H9 (cell line): Measurements from ENCODE around the gene KLK6. TPM values are rescaled to one million over a fixed set of nuclear protein-coding genes. Genes with fewer than 3 reads are reported as not detected.

Source experiments
- DNase-seq: peaks from one replicate; pipeline ENCODE4 v3.0.0-alpha.2; 2017
- H2AFZ ChIP-seq: one replicate; pipeline ENCODE4 v1.6.1; 2013; ENCODE audit warnings: mild to moderate bottlenecking, low read length, control low read depth, moderate library complexity
- H2AK5ac ChIP-seq: 2 replicates; pipeline ENCODE4 v1.6.1; 2013; ENCODE audit warnings: low read length, control low read depth, mixed read lengths; ENCODE audit not compliant: insufficient read length
- H2BK120ac ChIP-seq: one replicate; pipeline ENCODE4 v1.6.1; 2013; ENCODE audit warnings: low read depth, mild to moderate bottlenecking, low read length, control low read depth, inconsistent platforms; ENCODE audit not compliant: poor library complexity, severe bottlenecking
- H2BK12ac ChIP-seq: 2 replicates; pipeline ENCODE4 v1.6.1; 2013; ENCODE audit warnings: low read length, control low read depth, mixed read lengths, low read depth; ENCODE audit not compliant: insufficient read length
- H2BK15ac ChIP-seq: 2 replicates; pipeline ENCODE4 v1.6.1; 2013; ENCODE audit warnings: low read depth, low read length, control low read depth
- H2BK20ac ChIP-seq: one replicate; pipeline ENCODE4 v1.6.1; 2013; ENCODE audit warnings: low read depth, mild to moderate bottlenecking, low read length, control low read depth, inconsistent platforms; ENCODE audit not compliant: poor library complexity, severe bottlenecking
- H2BK5ac ChIP-seq: 2 replicates; pipeline ENCODE4 v1.6.1; 2013; ENCODE audit warnings: low read length, control low read depth, mixed read lengths; ENCODE audit not compliant: insufficient read length
- H3K14ac ChIP-seq: 2 replicates; pipeline ENCODE4 v1.6.1; 2013; ENCODE audit warnings: low read length, control low read depth; ENCODE audit not compliant: insufficient read depth
- H3K18ac ChIP-seq: 2 replicates; pipeline ENCODE4 v1.6.1; 2013; ENCODE audit warnings: low read depth, mild to moderate bottlenecking, mixed read lengths, low read length, control low read depth; ENCODE audit not compliant: insufficient read length
- H3K23ac ChIP-seq: 2 replicates; pipeline ENCODE4 v1.6.1; 2013; ENCODE audit warnings: low read length, control low read depth, mixed read lengths, low read depth; ENCODE audit not compliant: insufficient read length
- H3K23me2 ChIP-seq: 2 replicates; pipeline ENCODE4 v1.6.1; 2013; ENCODE audit warnings: low read depth, mild to moderate bottlenecking, mixed read lengths, low read length, control low read depth; ENCODE audit not compliant: insufficient read length, poor library complexity, severe bottlenecking
- H3K27ac ChIP-seq: 2 replicates; pipeline ENCODE4 v1.5.1; 2013; ENCODE audit warnings: low read length, control low read depth, mixed read lengths, low read depth; ENCODE audit not compliant: insufficient read length
- H3K27me3 ChIP-seq: 2 replicates; pipeline ENCODE4 v1.6.1; 2013; ENCODE audit warnings: low read length, control low read depth, inconsistent platforms; ENCODE audit not compliant: insufficient read depth
- H3K4ac ChIP-seq: 2 replicates; pipeline ENCODE4 v1.6.1; 2013; ENCODE audit warnings: low read depth, mild to moderate bottlenecking, control low read depth, inconsistent platforms, low read length, moderate library complexity
- H3K4me1 ChIP-seq: 2 replicates; pipeline ENCODE4 v1.6.1; 2013; ENCODE audit warnings: low read length, control low read depth, inconsistent platforms; ENCODE audit not compliant: insufficient read depth
- H3K4me2 ChIP-seq: 2 replicates; pipeline ENCODE4 v1.6.1; 2013; ENCODE audit warnings: low read length, control low read depth, mixed read lengths; ENCODE audit not compliant: insufficient read length, insufficient read depth
- H3K56ac ChIP-seq: 2 replicates; pipeline ENCODE4 v1.6.1; 2013; ENCODE audit warnings: low read depth, mild to moderate bottlenecking, mixed read lengths, low read length, control low read depth; ENCODE audit not compliant: insufficient read length
- H3K79me1 ChIP-seq: 2 replicates; pipeline ENCODE4 v1.6.1; 2013; ENCODE audit warnings: low read depth, mild to moderate bottlenecking, moderate library complexity, low read length, control low read depth, inconsistent platforms; ENCODE audit not compliant: insufficient read depth, poor library complexity, severe bottlenecking
- H3K79me2 ChIP-seq: 2 replicates; pipeline ENCODE4 v1.6.1; 2013; ENCODE audit warnings: low read length, control low read depth, inconsistent platforms; ENCODE audit not compliant: insufficient read depth
- H3K9ac ChIP-seq: 2 replicates; pipeline ENCODE4 v1.6.1; 2013; ENCODE audit warnings: low read length, control low read depth, mixed read lengths; ENCODE audit not compliant: insufficient read length; ENCODE audit errors: extremely low read depth
- H3K9me3 ChIP-seq: one replicate; pipeline ENCODE4 v1.6.1; 2013; ENCODE audit warnings: low read depth, low read length, inconsistent platforms; ENCODE audit not compliant: control insufficient read depth
- H3T11ph ChIP-seq: one replicate; pipeline ENCODE4 v1.6.1; 2013; ENCODE audit warnings: mild to moderate bottlenecking, low read length, control low read depth, inconsistent platforms
- H4K20me1 ChIP-seq: one replicate; pipeline ENCODE4 v1.6.1; 2013; ENCODE audit not compliant: control insufficient read depth, insufficient read length, insufficient read depth
- H4K5ac ChIP-seq: 2 replicates; pipeline ENCODE4 v1.6.1; 2013; ENCODE audit warnings: low read depth, mild to moderate bottlenecking, mixed read lengths, low read length, control low read depth; ENCODE audit not compliant: insufficient read length
- H4K8ac ChIP-seq: replicated peaks from 2 replicates; pipeline ENCODE4 v1.6.1; 2013; ENCODE audit warnings: low read length, control low read depth, mixed read lengths, low read depth; ENCODE audit not compliant: insufficient read length
- H4K91ac ChIP-seq: 2 replicates; pipeline ENCODE4 v1.6.1; 2013; ENCODE audit warnings: low read depth, mild to moderate bottlenecking, moderate library complexity, mixed read lengths, low read length, control low read depth; ENCODE audit not compliant: insufficient read length
- H3K27ac Mint-ChIP-seq, 3 experiments: 2 replicates in 2 of 3; 3 replicates in 1 of 3; pipeline ENCODE4 v1.8.0; 2020 to 2021; ENCODE audit warnings: mixed read lengths in 3 of 3, mild to moderate bottlenecking in 1 of 3, moderate library complexity in 1 of 3
- H3K27me3 Mint-ChIP-seq: 2 replicates; pipeline ENCODE4 v1.8.0; 2021; ENCODE audit warnings: low read depth, mild to moderate bottlenecking, moderate library complexity, mixed read lengths
- H3K36me3 Mint-ChIP-seq, 3 experiments: 2 replicates in 2 of 3; 3 replicates in 1 of 3; pipeline ENCODE4 v1.8.0; 2020 to 2021; ENCODE audit warnings: low read depth in 3 of 3, mixed read lengths in 3 of 3; ENCODE audit not compliant: insufficient read depth in 1 of 3
- H3K4me1 Mint-ChIP-seq, 2 experiments: 2 replicates each; pipeline ENCODE4 v1.8.0; 2020; ENCODE audit warnings: mixed read lengths in 2 of 2
- H3K4me3 Mint-ChIP-seq, 2 experiments: 2 replicates in 1 of 2; 3 replicates in 1 of 2; pipeline ENCODE4 v1.8.0; 2020 to 2021; ENCODE audit warnings: mild to moderate bottlenecking in 2 of 2, mixed read lengths in 2 of 2, moderate library complexity in 1 of 2
- H3K9me3 Mint-ChIP-seq, 2 experiments: 2 replicates in 1 of 2; 3 replicates in 1 of 2; pipeline ENCODE4 v1.8.0; 2020; ENCODE audit warnings: mild to moderate bottlenecking in 2 of 2, mixed read lengths in 2 of 2, moderate library complexity in 1 of 2
- WGBS: extraction: QIAGEN DNeasy Blood & Tissue Kit; methylation state at CpG from one replicate; pipeline ENCODE4 v1.1.7; 2013; ENCODE audit warnings: missing lambda C conversion rate, low lambda C conversion rate, mixed read lengths; ENCODE audit not compliant: insufficient read length; ENCODE audit errors: extremely low coverage; 5-methylcytosine and 5-hydroxymethylcytosine counted together
- total RNA-seq: library from RNA; stranded (reverse); gene quantifications from 2 replicates; pipeline ENCODE4 v1.2.1, GENCODE V29; 2021
- TF ChIP-seq, protein P1 (sequence below): fragments of 200-600 bp; sonication (generic); conservative IDR thresholded peaks from 3 replicates; pipeline ENCODE4 v1.8.0; 2021; ENCODE audit warnings: antibody characterized with exemption, mild to moderate bottlenecking

Gene KLK6
- total RNA-seq, 1 experiment from 2014 or later: 2.6 TPM

DNA sequence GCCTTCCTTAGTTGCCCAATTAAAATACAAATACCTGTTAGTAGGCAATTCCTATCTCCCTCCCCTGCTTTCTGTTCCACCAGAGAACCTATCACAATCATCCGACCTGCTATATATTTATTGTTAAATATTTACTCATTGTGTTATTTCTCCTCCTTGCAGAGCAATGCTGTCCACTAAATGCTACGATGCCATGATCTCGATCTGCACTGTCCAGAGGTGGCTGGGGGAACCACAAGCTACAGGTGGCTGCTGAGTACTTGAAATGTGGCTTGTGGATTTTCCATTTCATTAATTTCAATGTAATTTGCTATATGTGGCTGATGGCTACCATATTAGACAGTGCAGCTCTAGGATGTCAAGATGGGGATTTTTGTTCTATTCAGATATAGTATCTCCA, 5.1 kb downstream of the KLK6 start:
- no peak overlapping the region for H3K4me3 Mint-ChIP-seq
- no peak overlapping the region for H2BK5ac ChIP-seq
- TF ChIP-seq, protein P1, sequence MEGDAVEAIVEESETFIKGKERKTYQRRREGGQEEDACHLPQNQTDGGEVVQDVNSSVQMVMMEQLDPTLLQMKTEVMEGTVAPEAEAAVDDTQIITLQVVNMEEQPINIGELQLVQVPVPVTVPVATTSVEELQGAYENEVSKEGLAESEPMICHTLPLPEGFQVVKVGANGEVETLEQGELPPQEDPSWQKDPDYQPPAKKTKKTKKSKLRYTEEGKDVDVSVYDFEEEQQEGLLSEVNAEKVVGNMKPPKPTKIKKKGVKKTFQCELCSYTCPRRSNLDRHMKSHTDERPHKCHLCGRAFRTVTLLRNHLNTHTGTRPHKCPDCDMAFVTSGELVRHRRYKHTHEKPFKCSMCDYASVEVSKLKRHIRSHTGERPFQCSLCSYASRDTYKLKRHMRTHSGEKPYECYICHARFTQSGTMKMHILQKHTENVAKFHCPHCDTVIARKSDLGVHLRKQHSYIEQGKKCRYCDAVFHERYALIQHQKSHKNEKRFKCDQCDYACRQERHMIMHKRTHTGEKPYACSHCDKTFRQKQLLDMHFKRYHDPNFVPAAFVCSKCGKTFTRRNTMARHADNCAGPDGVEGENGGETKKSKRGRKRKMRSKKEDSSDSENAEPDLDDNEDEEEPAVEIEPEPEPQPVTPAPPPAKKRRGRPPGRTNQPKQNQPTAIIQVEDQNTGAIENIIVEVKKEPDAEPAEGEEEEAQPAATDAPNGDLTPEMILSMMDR: no peak
- no peaks in the 10 kb centered on the region for H3K9me3 ChIP-seq
- H3K27me3 Mint-ChIP-seq: peaks cover 46% of the 10 kb centered on the region
- H2BK20ac ChIP-seq: no peak overlapping the region
- peaks cover 0 to 5% of the 10 kb centered on the region in 2 experiments; a peak in 1 of 5 replicates for H3K9me3 Mint-ChIP-seq
- no peak overlapping the region for H2BK15ac ChIP-seq
- H3K18ac ChIP-seq: no peak overlapping the region
- no CpG with 5 or more reads among the region's 3 CpGs for WGBS
- no peaks in the 10 kb centered on the region; a peak in 2 of 7 replicates for H3K36me3 Mint-ChIP-seq
- H3K79me2 ChIP-seq: no peaks in the 10 kb centered on the region
- no peak overlapping the region for H2BK12ac ChIP-seq
- H4K8ac ChIP-seq: no peak overlapping the region
- H2AK5ac ChIP-seq: no peak overlapping the region
- no peaks in the 10 kb centered on the region for H3K23me2 ChIP-seq
- H3K27ac ChIP-seq: no peak overlapping the region
- H3K27me3 ChIP-seq: no peaks in the 10 kb centered on the region
- peaks cover 3% of the 10 kb centered on the region; the same call in 1 of the 2 replicates for H3K4me1 ChIP-seq
- H4K20me1 ChIP-seq: no peaks in the 10 kb centered on the region
- H3K56ac ChIP-seq: no peak overlapping the region
- no peak overlapping the region for H4K91ac ChIP-seq
- no peak overlapping the region for H3K9ac ChIP-seq
- no peak overlapping the region for H3K4ac ChIP-seq
- DNase-seq: no peak
- no peak overlapping the region for H2AFZ ChIP-seq
- no peak overlapping the region; a peak in 1 of 7 replicates for H3K27ac Mint-ChIP-seq
- peaks cover 8 to 24% of the 10 kb centered on the region in 2 experiments for H3K4me1 Mint-ChIP-seq
- no peak overlapping the region for H3K4me2 ChIP-seq
- H3T11ph ChIP-seq: no peak overlapping the region
- H3K79me1 ChIP-seq: no peaks in the 10 kb centered on the region
- H4K5ac ChIP-seq: no peak overlapping the region
- H3K14ac ChIP-seq: no peak overlapping the region
- H3K23ac ChIP-seq: no peak overlapping the region
- H2BK120ac ChIP-seq: no peak overlapping the region
